Osteocyte (in vitro differentiated cells): ENCODE measurements around the gene RPS3A. TPM values are rescaled to one million over a fixed set of nuclear protein-coding genes. Genes with fewer than 3 reads are reported as not detected.
A peak's percentile ranks its signal among the peaks of the same experiment; 100 is the strongest.

ENCODE experiments used
- DNase-seq: peaks from one replicate; pipeline ENCODE4 v3.0.0; 2021; ENCODE audit warnings: mixed read lengths; ENCODE audit not compliant: unreplicated experiment; ENCODE audit errors: extremely low spot score
- H3K27ac Mint-ChIP-seq: one replicate; pipeline ENCODE4 v1.8.0; 2021; ENCODE audit warnings: mild to moderate bottlenecking, mixed read lengths; ENCODE audit not compliant: unreplicated experiment
- H3K27me3 Mint-ChIP-seq: one replicate; pipeline ENCODE4 v1.8.0; 2021; ENCODE audit warnings: mixed read lengths; ENCODE audit not compliant: unreplicated experiment
- H3K36me3 Mint-ChIP-seq: one replicate; pipeline ENCODE4 v1.8.0; 2021; ENCODE audit warnings: mixed read lengths; ENCODE audit not compliant: unreplicated experiment
- H3K4me1 Mint-ChIP-seq: one replicate; pipeline ENCODE4 v1.8.0; 2021; ENCODE audit warnings: mixed read lengths; ENCODE audit not compliant: unreplicated experiment
- H3K4me3 Mint-ChIP-seq: one replicate; pipeline ENCODE4 v1.8.0; 2021; ENCODE audit warnings: mild to moderate bottlenecking, moderate library complexity, mixed read lengths; ENCODE audit not compliant: unreplicated experiment
- H3K9me3 Mint-ChIP-seq: one replicate; pipeline ENCODE4 v1.8.0; 2021; ENCODE audit warnings: mixed read lengths; ENCODE audit not compliant: unreplicated experiment
- total RNA-seq: library from RNA; stranded (reverse); gene quantifications from 2 replicates; pipeline ENCODE4 v1.2.1, GENCODE V29; 2021
- TF ChIP-seq, protein P1 (sequence below): fragments of 200-600 bp; sonication (generic); IDR thresholded peaks from 2 replicates; pipeline ENCODE4 v1.5.0; 2021; ENCODE audit warnings: antibody characterized with exemption, mild to moderate bottlenecking, moderate library complexity

Gene RPS3A
- total RNA-seq, 1 donor from 2014 or later, result 1,586 TPM

DNA sequence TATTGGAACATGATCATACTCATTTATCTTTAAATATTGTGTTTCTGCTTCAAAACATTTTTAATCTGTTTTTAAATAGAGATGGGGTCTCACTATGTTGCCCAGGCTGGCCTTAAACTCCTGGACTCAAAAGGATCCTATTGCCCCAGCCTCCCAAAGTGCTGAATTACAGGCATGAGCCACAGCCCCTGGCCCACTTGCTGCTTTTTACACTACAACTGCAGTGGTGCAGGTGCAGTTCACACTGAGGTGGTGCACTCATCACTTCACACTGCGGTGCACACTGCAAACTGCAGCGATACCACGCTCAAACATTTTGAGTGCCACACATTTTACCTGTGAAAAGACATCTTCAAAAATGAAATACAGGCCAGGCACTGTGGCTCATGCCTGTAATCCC, 10.8 kb downstream of the RPS3A start:
- Mint-ChIP-seq H3K27ac (no peak overlapping the region), H3K27me3 (no peaks in the 10 kb centered on the region), H3K4me3 (no peak overlapping the region), H3K9me3 (no peaks in the 10 kb centered on the region), H3K36me3 (peaks cover 22% of the 10 kb centered on the region), H3K4me1 (no peaks in the 10 kb centered on the region)
- no peak for DNase-seq
- TF ChIP-seq, protein P1, sequence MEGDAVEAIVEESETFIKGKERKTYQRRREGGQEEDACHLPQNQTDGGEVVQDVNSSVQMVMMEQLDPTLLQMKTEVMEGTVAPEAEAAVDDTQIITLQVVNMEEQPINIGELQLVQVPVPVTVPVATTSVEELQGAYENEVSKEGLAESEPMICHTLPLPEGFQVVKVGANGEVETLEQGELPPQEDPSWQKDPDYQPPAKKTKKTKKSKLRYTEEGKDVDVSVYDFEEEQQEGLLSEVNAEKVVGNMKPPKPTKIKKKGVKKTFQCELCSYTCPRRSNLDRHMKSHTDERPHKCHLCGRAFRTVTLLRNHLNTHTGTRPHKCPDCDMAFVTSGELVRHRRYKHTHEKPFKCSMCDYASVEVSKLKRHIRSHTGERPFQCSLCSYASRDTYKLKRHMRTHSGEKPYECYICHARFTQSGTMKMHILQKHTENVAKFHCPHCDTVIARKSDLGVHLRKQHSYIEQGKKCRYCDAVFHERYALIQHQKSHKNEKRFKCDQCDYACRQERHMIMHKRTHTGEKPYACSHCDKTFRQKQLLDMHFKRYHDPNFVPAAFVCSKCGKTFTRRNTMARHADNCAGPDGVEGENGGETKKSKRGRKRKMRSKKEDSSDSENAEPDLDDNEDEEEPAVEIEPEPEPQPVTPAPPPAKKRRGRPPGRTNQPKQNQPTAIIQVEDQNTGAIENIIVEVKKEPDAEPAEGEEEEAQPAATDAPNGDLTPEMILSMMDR, result no peak

DNA sequence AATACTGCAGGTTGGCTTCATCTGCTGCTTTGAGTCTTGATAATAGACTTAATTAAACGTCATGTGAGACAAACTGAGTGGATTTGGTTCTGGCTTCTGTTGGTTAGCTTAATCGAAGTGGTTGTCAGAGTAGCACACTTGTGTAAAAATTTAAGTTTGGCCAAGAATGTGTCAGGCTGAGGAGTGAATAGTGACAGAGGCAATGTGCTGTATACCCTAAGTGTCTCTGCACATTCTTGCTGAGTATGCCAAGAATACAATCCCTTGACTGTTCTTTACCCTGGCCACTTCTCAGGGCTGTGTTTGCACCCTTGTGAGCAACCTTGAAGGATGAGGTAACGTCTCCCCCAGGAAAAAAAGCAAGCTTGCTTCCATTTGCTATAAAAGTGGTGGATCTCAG, 14.9 kb downstream of the RPS3A start:
- H3K27ac Mint-ChIP-seq, result no peak overlapping the region
- peaks cover 3% of the 10 kb centered on the region for H3K4me1 Mint-ChIP-seq
- H3K36me3 Mint-ChIP-seq, result peaks cover 2% of the 10 kb centered on the region
- DNase-seq, result no peak
- H3K27me3 Mint-ChIP-seq, result no peaks in the 10 kb centered on the region
- H3K4me3 Mint-ChIP-seq, result no peak overlapping the region
- TF ChIP-seq, protein P1, result no peak
- H3K9me3 Mint-ChIP-seq, result no peaks in the 10 kb centered on the region

DNA sequence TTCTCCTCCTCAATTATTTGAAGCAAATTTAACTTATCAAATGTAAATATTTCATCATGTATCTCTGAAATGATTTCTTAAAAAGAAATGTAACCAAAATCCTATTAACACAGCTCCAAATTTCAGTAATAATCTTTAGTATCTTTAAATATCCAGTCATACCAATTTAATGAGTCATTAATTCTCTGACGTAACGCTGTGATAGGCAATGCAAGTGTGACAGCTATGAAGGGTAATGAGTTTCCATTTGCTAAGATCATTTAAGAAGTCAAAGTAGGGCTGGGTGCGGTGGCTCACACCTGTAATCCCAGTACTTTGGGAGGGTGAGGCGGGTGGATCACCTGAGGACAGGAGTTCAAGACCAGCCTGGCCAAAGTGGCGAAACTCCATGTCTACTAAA, 15.6 kb downstream of the RPS3A start:
- Mint-ChIP-seq H3K4me3 (no peak overlapping the region), H3K9me3 (no peaks in the 10 kb centered on the region), H3K27ac (no peak overlapping the region), H3K4me1 (peaks cover 3% of the 10 kb centered on the region), H3K27me3 (no peaks in the 10 kb centered on the region), H3K36me3 (peaks cover 6% of the 10 kb centered on the region)
- TF ChIP-seq, protein P1, result no peak
- DNase-seq, result no peak

DNA sequence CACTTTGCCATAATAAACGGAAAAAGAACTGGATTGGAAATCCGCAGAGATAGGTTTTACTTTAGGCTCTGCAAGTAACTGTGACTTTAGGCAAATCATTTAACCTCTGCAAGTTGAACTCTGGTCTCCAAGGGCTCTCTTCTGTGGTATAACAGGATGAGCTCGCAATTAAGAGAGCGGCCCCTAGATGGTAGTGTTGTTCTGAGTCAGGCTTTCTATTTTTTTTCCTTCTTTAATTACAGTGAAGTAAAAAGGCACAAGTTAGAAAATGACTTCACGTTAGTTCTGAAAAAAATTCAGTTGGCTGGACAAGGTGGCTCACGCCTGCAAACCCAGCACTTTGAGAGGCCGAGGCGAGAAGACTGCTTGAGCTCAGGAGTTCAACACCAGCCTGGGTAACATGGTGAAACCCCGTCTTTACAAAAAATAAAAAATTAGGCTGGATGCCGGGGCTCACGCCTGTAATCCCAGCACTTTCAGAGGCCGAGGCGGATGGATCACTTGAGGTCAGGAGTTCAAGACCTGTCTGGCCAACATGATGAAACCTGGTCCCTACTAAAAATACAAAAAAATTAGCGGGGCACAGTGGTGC, 18.0 kb downstream of the RPS3A start:
- Mint-ChIP-seq H3K4me3 (no peak overlapping the region), H3K27ac (peak overlapping the region; percentile 19), H3K9me3 (no peaks in the 10 kb centered on the region), H3K4me1 (peaks cover 6% of the 10 kb centered on the region), H3K36me3 (peaks cover 14% of the 10 kb centered on the region), H3K27me3 (no peaks in the 10 kb centered on the region)
- TF ChIP-seq, protein P1, result peak; percentile 86
- no peak for DNase-seq

DNA sequence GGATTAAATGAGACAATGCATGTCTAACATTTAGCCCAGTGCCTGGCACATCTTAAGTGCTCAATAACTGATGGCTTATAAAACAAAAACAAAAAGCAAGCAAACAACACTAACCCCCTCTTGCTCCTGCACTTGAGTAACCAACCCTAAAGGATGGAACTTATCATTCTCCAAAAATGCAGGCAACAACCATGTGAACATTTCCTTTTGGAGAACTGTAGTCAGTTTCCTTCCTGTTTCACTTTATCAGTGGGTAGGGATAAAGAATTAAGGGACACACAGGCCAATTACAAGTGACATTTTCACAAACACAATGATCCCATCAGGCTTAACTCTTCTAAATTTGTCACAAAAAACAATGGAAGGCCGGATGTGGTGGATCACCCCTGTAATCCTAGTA, 30.4 kb downstream of the RPS3A start:
- H3K9me3 Mint-ChIP-seq, result no peaks in the 10 kb centered on the region
- no peaks in the 10 kb centered on the region for H3K27me3 Mint-ChIP-seq
- H3K27ac Mint-ChIP-seq, result no peak overlapping the region
- no peak for DNase-seq
- H3K4me3 Mint-ChIP-seq, result no peak overlapping the region
- peaks cover 30% of the 10 kb centered on the region for H3K36me3 Mint-ChIP-seq
- H3K4me1 Mint-ChIP-seq, result no peaks in the 10 kb centered on the region
- TF ChIP-seq, protein P1, result no peak
